Activated CD4-positive, alpha-beta memory T cell treated with anti-CD3 and anti-CD28 coated beads for 36 hours (primary cell): ENCODE results near the gene SFXN2. TPM values are rescaled to one million over a fixed set of nuclear protein-coding genes. Genes with fewer than 3 reads are reported as not detected.

Source experiments
- CTCF ChIA-PET: fragments of 350-600 bp; sonication (Branson Sonifier 250); formaldehyde crosslinking; loops from one replicate; lab custom pipeline; 2021; ENCODE audit warnings: antibody characterized with exemption, inconsistent platforms; lab: Charles Lee
- POLR2A ChIA-PET: fragments of 350-600 bp; sonication (Branson Sonifier 250); formaldehyde crosslinking; loops from one replicate; lab custom pipeline; 2021; ENCODE audit warnings: antibody characterized with exemption; lab: Charles Lee
- DNase-seq: peaks from one replicate; pipeline ENCODE4 v3.0.0-alpha.2; 2020
- H3K27ac Mint-ChIP-seq: one replicate; pipeline ENCODE4 v1.8.0; 2021; ENCODE audit warnings: mixed read lengths
- H3K27me3 Mint-ChIP-seq: one replicate; pipeline ENCODE4 v1.8.0; 2021; ENCODE audit warnings: mixed read lengths
- H3K36me3 Mint-ChIP-seq: one replicate; pipeline ENCODE4 v1.8.0; 2021; ENCODE audit warnings: mixed read lengths
- H3K4me1 Mint-ChIP-seq: one replicate; pipeline ENCODE4 v1.8.0; 2021; ENCODE audit warnings: low read depth, mixed read lengths
- H3K4me3 Mint-ChIP-seq: one replicate; pipeline ENCODE4 v1.8.0; 2021; ENCODE audit warnings: mild to moderate bottlenecking, mixed read lengths
- H3K9me3 Mint-ChIP-seq: one replicate; pipeline ENCODE4 v1.8.0; 2021; ENCODE audit warnings: mixed read lengths
- intact Hi-C: fragments of 100-400 bp; cut with micrococcal nuclease; formaldehyde crosslinking; loops from one replicate; pipeline ENCODE4 v1.15.1; 2023
- total RNA-seq, 2 experiments: library from RNA; stranded (reverse); gene quantifications; one replicate each; pipeline ENCODE4 v1.2.3, GENCODE V29; 2021

SFXN2 gene
- total RNA-seq, 2 experiments from 2014 or later = 14.7 to 17.8 TPM

DNA sequence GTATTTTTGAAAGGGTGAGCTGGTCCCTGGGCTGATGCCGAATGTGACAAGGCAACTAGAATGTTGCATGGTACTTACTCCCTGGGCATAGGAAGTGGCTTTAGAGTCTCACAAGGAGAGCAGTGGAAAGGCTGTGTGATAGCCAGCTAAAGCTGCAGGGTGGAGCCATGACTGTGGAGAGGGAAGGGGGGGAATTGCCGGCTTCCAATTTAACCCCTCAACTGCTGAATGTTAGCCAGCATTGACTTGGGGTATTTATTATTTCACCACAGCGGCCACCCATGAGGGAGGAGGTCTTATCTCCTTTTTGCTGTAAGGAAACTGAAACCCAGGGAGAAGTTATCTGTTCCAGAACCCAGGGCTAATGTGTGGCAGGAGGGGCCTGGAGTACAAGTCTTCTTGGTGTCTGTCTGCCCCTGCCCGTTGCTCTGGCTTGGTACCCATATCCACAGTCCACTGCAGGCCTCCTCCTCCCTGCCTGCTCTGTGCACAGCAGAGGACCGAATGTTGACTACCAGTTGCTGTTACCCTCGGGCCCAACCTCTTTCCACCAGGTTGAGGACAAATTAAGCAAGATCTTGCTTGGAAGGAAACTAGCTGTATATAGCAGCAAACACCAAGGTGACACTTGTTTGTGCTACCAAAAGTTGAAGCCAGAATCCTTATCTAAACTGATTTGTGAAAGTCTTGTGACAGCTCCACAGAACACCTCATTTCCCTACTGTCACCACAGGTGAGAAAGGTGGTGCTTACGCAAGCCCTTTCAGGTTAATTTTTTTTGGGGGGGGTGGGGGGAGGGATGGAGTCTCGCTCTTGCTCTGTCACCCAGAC is 66.9 kb downstream of the SFXN2 start:
- Mint-ChIP-seq H3K4me1 (peaks cover 40% of the 10 kb centered on the region), H3K9me3 (no peaks in the 10 kb centered on the region), H3K4me3 (no peak overlapping the region), H3K36me3 (peaks cover 8% of the 10 kb centered on the region), H3K27me3 (no peaks in the 10 kb centered on the region), H3K27ac (no peak overlapping the region)
- DNase-seq = no peak
- ChIA-PET POLR2A (no interaction called here), CTCF (no interaction called here)
- intact Hi-C loops = no loop called here

DNA sequence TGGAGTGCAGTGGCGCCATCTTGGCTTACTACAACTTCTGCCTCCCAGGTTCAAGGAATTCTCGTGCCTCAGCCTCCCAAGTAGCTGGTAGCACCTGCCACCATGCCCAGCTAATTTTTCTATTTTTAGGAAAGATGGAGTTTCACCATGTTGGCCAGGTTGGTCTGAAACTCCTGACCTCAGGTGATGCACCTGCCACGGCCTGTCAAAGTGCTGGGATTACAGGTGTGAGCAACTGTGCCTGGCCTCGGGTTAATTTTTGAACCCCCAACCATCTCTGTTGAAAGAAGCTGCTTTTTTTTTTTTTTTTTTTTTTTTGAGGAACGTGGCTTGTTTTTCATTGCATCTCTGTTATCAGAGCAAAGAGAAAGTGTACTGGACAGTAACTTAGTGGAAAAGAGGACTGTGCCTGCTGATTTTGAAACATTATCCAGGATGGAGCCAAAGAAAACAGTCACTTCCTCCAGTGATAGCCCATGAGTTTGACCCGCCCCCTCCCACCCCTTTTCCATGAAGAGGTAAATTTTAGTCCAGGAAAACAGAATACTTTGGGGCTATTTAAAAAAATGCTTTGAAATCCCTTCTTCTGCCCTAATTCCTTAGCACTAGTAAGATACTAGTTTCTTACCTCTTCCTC is 67.6 kb downstream of the SFXN2 start:
- intact Hi-C loops = no loop called here
- DNase-seq = no peak
- Mint-ChIP-seq H3K27me3 (no peaks in the 10 kb centered on the region), H3K27ac (no peak overlapping the region), H3K36me3 (peaks cover 8% of the 10 kb centered on the region), H3K9me3 (no peaks in the 10 kb centered on the region), H3K4me3 (no peak overlapping the region), H3K4me1 (peaks cover 39% of the 10 kb centered on the region)
- CTCF ChIA-PET = no interaction called here
- POLR2A ChIA-PET = no interaction called here

DNA sequence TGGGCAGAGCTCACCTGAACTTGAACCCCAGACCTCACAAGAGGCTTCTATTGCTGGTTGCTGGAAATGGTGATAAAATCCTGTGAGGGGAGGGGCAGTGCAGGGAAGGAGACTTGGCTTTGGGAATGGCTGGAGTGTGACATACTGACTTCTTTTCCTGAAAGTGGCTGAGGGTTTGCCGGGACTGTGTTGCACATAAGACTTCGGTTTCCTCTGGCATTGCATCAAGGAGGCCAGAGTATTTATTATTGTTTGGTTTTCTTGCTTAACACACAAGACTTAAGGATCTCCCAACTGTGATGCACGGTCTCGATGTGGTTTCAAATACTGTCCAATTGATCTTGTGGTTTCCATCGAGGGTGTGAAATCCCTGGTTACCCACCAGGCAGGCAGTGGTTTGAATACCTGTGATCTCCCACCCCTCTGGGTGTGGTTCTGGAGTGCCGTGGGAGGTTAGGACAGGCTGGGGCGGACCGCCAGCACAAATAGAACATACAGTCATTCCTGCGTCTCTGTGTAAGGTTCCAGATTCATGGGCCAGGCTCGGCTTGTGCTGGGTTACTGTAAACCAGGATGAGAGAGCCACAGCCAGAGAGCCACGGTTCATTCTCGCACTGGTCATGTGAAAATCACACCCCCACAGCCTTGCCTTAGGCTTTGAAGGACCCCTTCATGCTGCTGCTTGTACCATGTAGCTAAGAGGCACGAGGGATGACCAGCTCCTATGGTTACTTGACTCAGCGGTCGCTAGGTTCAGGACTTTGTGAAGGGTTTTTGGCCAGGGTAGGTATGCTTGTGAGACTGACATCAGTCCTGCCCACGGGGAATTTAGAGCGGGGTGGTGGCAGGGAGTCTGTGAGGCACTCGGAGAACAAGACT is 68.5 kb downstream of the SFXN2 start:
- Mint-ChIP-seq H3K4me1 (peaks cover 38% of the 10 kb centered on the region), H3K27ac (no peak overlapping the region), H3K27me3 (no peaks in the 10 kb centered on the region), H3K4me3 (no peak overlapping the region), H3K9me3 (no peaks in the 10 kb centered on the region), H3K36me3 (peaks cover 8% of the 10 kb centered on the region)
- POLR2A ChIA-PET = no interaction called here
- CTCF ChIA-PET = no interaction called here
- DNase-seq = no peak
- intact Hi-C loops = no loop called here

DNA sequence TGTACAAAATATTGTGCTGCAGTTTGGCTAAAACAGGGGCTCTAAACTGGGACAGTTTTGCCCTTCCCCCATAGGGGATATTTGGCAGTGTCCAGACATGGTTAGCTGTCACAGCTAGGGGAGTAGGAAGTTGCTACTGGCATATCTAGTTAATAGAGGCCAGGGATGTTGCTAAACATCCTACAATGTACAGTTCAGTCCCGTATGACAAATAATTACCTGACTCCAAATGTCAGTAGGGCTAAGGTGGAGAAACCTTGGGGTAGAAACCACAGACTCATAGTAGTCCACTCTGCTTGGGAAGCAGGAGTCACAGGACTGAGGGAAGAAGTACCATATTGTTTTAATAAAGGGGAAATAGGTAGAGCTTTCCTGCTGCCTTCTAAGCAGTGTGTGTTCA is 69.1 kb downstream of the SFXN2 start:
- ChIA-PET POLR2A (no interaction called here), CTCF (no interaction called here)
- Mint-ChIP-seq H3K4me1 (peaks cover 33% of the 10 kb centered on the region), H3K36me3 (peaks cover 8% of the 10 kb centered on the region), H3K27me3 (no peaks in the 10 kb centered on the region), H3K27ac (no peak overlapping the region), H3K4me3 (no peak overlapping the region), H3K9me3 (no peaks in the 10 kb centered on the region)
- no peak for DNase-seq
- intact Hi-C loops = no loop called here

DNA sequence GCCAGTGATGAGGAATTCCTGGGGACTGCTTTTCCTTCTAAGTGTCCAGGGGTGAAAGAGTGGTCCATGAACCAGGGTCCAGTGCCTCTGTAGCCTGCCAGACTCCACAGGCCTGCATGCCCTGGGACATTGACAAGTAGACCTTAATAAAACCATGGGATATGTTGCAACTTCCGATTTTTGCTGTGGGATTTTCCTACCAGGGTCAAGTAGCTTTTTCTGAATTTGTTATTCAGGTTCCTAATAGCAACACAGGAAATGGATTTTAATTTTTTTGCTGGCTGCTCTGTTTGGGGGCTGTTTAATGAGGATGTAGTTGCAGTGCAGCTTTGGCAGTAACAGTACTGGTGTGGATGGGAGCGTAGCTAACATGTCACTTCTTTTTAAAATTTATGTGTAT is 71.4 kb downstream of the SFXN2 start:
- Mint-ChIP-seq H3K27me3 (no peaks in the 10 kb centered on the region), H3K9me3 (peaks cover 3% of the 10 kb centered on the region), H3K27ac (no peak overlapping the region), H3K36me3 (peaks cover 2% of the 10 kb centered on the region), H3K4me3 (no peak overlapping the region), H3K4me1 (peaks cover 28% of the 10 kb centered on the region)
- DNase-seq = no peak
- CTCF ChIA-PET = interaction anchor here (0.9 kb wide), 1 partner anchor 32 kb away, joined by 4 read pairs; no protein-coding TSS in a partner anchor
- POLR2A ChIA-PET = no interaction called here
- intact Hi-C loops = no loop called here

DNA sequence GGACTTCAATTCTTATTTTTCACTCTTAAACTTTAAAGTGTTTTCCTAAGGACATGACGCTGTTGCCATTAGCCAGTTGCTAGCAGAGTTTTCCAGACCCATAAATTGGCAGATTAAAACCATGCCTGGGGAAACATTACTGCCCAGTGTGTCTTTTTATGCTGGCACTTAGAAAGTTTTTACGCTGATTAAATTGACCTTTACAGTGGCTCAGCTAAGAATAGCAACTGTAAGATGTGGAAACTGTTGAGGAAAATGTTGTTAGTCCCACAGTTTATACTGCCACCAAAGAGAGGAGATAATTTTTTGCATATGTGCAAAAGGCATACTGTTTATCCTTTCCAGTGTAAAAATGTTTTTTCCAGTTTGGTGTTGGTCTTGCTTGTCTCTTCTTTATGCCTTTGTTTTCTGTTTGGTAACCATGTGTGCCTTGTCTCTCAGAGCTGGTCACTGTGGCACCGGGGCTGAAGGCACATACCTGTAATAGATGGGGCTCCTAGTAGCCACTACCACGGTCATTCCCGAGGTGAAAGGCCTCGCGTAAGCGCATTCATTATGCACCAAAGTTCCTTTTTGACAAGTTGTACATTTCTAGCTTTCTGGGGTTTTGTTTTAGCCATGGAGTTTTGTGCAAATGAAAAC is 77.4 kb downstream of the SFXN2 start:
- ChIA-PET POLR2A (no interaction called here), CTCF (interaction anchor here (1.1 kb wide), 1 partner anchor 230 kb away, joined by 3 read pairs; no protein-coding TSS in a partner anchor)
- Mint-ChIP-seq H3K27ac (no peak overlapping the region), H3K36me3 (peaks cover 2% of the 10 kb centered on the region), H3K4me1 (peaks cover 24% of the 10 kb centered on the region), H3K9me3 (peaks cover 3% of the 10 kb centered on the region), H3K4me3 (no peak overlapping the region), H3K27me3 (no peaks in the 10 kb centered on the region)
- DNase-seq = no peak
- intact Hi-C loops = no loop called here

Other genes starting within 250 kb of the SFXN2 start
- 10 to 100 TPM; 56.9 to 62.2 TPM for gene ACTR1A, start 211.9 kb upstream of the SFXN2 start, total RNA-seq
- gene SUFU, start 210.7 kb upstream of the SFXN2 start, total RNA-seq = 1 to 10 TPM; 8.2 to 10.0 TPM
- gene TRIM8, start 70.2 kb upstream of the SFXN2 start, total RNA-seq = 10 to 100 TPM; 46.8 to 50.3 TPM
- gene ARL3, start 239 bp upstream of the SFXN2 start, total RNA-seq = 10 to 100 TPM; 10.1 to 11.1 TPM
- gene WBP1L, start 29.3 kb downstream of the SFXN2 start, total RNA-seq = 10 to 100 TPM; 14.6 to 15.9 TPM
- not detected for gene CYP17A1, start 122.8 kb downstream of the SFXN2 start, total RNA-seq
- gene BORCS7, start 139.6 kb downstream of the SFXN2 start, total RNA-seq = 1 to 10 TPM; 5.0 to 5.9 TPM
- under 1 TPM; 0.59 to 0.85 TPM for gene AS3MT, start 154.8 kb downstream of the SFXN2 start, total RNA-seq
- gene CNNM2, start 203.7 kb downstream of the SFXN2 start, total RNA-seq = 1 to 10 TPM; 4.0 to 4.2 TPM